ENCODE measurements around the gene ARHGEF17.

DNA sequence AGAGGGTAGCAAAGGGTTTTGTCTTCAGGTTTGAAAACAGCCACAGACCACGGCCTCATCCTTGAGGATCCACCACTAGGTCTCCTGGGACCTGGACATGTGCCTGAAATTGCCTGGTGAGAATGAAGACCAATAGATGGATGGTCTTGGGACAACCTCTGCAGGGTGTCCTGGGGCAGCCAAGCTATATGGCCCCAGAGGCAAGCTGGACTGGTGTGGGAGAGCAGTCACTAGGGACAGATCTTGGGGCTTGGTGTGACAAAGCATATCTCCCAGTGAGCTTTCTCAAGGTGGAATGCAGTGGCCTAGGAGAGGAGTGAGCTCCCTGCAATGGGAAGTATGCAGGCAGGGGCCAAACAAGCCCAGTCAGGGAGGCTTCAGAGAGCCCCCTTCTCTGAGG lies 22.4 kb upstream of the ARHGEF17 start:
- TF ChIP-seq CTCF (IDR thresholded peaks at IDR 0.05; ENCODE audit: low read depth, low read length, poor library complexity, severe bottlenecking) (no peak), EZH2phosphoT487 (IDR thresholded peaks at IDR 0.05; ENCODE audit: borderline replicate concordance, low read length) (no peak)
